DMS114 treated with DMSO at 0.1 percent for 48 hours (cell line): ENCODE data around the gene FNBP1L.
"Not testable (repeated sequence)": the region's sequence is repeated elsewhere in the genome, so short reads cannot be mapped to it uniquely, and the experiment has no call there.

ENCODE experiments used
- DNase-seq: peaks from one replicate; lab custom pipeline; 2025; ENCODE audit not compliant: unreplicated experiment; lab: John Stamatoyannopoulos, UW

Gene FNBP1L

DNA sequence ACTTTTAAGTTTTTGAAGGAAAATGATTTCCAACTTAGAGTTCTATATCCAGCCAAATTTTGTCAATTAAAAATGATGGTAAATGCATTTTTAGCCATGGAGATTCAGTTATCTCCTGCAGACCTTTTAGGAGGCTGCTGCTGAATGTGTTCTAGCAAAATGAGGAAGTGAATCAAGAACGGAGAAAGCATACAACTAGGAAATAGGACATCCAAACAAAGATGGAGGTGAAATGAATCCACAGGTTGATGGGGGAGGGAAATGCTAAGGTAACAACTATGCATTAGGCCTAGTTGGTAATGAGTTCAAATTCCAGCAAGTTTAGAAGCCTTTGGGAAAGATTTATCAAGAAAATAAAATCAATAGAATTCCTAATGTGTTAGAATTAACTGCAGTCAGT lies 80.5 kb downstream of the FNBP1L start:
- DNase-seq: no peak

- DNase-seq: no peak
Measured at GRCh38 chr1:93531193-93531592, 83.3 kb downstream of the FNBP1L start.

DNA sequence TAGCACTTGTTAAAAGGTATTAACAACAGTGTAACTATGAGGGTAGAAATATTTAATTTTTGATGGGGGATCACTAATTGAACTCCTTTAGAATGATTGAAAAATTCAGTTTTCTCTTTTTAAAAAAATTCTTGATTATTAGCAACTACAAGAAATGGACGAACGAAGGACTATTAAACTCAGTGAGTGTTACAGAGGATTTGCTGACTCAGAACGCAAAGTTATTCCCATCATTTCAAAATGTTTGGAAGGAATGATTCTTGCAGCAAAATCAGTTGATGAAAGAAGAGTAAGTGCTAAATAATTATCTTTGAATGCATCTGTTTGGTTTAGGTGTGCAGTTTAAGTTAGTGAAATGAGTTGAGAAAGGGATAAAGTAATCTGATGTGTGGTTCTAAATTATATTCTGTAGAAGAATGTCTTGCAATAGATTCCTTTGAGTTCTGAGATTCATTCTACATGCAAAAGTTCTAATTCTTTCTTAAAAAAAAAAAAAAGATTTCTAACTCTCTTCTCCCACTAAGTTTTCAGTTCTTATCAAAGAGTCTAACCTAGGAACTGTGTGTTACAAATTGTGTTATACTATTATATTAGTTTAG lies 85.0 kb downstream of the FNBP1L start:
- DNase-seq: no peak

GRCh38 chr1:93533677-93534076 lies 85.8 kb downstream of the FNBP1L start:
- DNase-seq: no peak

DNA sequence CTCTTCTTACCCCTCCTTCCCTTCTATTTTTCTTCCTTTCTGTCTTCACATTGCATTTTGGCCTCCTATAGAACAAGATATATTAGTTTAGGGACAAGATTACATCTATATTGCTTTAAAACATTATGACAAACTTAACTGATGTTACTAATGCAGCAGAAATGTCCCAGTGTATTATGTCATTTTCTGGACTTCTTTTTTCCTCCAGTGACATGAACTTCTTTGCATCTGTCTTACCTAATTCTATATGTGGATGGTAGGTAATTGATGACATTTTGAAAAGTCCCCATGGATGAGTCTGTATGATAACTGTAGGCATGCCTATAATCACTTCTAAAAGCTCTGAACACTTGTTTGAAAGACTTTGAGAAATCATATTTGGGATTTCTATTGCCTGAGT lies 89.5 kb downstream of the FNBP1L start:
- DNase-seq: no peak

DNA sequence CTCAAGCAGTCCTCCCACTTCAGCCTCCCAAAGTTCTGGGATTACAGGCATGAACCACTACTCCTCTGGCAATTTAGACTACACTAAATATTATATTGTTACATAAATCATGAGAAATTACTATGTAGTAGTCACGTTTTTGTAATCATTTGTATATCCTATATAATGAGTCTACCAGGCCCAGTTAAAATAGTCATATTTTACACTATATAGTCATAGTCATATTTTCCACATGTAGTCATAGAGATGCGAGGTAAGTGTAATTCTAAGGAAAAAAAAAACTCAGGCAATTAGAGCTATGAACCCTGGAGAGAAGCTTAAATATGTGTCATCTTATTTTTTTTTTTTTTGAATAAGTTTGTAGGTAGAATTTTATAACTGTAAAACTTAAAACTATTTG lies 90.0 kb downstream of the FNBP1L start:
- no peak for DNase-seq

DNA sequence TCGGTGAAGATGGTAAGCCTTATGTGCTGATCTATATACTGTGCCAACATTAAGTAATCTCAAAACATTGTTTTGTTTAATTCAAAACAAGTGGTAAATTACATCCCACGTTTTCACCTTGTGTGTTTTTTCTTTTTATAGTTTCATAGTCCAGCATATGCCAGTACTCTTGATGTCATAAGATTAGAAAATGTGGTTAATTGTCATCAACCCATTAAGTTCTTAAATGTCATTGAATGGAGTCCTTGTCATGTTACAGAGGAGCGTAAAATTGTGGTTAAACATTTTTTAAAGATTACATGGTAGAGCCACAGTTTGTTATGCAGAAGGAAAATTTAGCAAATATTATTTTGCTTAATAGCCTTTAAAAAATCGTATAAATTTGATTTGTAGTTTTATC lies 93.1 kb downstream of the FNBP1L start:
- no peak for DNase-seq

GRCh38 chr1:93542398-93542797 lies 94.5 kb downstream of the FNBP1L start:
- no peak for DNase-seq

DNA sequence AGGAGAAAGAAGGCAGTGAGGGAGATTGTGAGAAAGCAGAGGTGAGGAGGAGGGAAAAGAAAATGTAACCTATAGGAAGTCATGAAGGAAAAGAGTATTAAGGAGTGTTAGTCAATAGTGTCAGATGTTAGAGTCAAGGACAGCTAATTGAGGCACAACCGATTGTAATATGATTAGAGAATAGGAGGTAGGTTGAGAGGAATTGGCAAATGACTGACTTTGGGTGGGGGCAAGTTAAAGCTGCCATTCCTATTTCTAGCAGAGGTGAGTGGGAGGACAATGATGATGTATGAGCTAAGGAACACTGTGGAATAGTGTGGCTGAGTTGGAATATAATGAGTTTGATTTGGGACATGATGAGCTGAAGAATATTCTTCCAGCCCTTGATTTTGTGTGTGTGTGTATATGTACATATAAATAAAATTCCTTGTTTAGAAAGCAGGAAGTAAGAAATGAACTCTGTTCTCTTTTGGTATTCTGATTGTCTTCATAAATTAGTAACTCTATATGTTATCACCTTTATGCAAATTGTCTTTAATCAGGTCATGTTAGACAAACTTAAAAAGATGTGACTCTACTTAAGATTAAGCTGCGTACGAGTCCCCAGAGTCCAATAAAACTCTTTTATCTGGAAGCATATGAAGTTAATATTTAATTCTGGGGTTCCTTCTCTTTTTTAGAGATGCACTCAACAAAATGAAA lies 98.4 kb downstream of the FNBP1L start:
- DNase-seq: no peak

- DNase-seq: no peak
Measured at GRCh38 chr1:93549131-93549530, 101.2 kb downstream of the FNBP1L start.

GRCh38 chr1:93549811-93550210 lies 101.9 kb downstream of the FNBP1L start:
- no peak for DNase-seq

DNA sequence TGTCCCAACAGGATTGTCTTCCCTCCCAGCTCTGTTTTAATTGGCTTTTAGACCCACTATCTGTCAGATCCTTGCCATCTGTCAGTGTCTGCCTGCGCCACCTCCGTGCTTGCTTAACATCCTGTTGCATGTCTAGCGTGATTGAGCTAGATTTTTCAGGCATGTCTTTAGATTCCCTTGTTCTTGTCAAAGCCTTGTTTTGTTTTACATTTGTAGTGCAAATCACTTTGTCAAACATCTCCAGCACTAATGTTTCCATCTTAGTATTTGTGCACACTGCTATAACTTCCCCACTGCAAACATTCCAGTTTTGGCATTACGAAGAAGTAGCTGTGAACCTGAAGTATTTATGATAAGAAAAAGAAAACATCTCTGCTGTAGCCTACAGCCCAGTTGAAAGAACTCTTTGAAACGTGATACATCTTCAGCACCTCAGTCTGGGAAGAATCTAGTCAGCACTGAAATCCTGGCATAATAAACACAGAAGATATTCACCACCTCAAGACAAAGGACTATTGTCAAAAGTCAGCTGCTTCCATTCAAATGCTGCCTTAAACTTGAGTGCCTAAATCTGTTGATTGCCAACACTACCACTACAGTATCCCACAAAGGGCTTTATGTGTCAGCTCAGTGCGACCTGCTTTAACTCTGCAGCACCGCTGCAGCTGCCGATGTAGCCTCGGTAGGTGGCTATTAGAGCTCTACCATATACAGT lies 105.0 kb downstream of the FNBP1L start:
- no peak for DNase-seq

DNA sequence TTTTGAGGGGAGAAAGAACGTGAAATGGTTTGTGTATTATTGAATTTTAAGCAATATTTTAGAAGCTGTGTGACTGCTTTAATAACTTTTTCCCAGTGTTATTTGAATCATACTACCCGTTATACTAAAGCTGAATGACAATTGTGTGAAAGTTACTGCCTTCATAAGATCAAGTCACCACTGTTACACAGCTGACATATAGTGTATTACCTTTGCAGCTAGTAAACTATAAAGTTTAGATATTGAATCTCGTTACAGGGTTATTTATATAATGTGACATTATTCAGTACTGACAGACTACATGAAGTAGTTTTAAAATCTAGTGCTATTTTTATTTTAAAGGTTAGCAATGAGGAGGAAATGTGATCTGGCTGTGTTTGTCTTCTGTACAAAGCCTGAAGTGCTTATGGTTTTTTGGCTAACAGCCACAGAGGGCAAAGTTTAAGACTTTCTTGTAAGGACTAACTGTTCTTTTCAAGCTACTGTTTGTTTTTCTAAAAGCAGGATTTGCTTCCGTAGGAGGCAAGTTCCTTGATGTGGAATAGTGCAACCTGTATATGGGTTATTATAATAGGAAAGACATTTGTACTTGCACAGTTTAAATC lies 106.1 kb downstream of the FNBP1L start:
- DNase-seq: not testable (repeated sequence)

- no peak for DNase-seq
Measured at GRCh38 chr1:93554883-93555872, 107.3 kb downstream of the FNBP1L start.

DNA sequence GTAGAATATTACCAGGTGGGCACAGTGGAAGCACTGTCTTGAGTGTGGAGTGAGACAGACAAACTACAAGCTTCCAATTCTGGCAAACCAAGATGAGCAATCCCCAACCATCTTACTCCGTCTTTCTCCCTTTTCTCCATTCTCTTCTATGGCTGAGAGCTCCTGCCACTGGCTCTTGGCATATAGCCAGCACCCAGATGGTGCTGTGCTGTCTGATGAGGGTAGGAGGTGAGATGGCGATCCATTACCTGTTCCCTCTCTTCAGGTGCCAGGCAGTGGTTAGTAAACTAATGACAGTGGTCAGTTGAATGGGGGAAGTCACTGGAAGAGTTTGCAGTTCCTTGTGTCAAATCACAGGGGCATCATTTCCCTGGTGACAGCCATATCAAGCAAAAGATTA lies 108.4 kb downstream of the FNBP1L start:
- DNase-seq: no peak

- DNase-seq: no peak
Measured at GRCh38 chr1:93559045-93559444, 111.1 kb downstream of the FNBP1L start.

DNA sequence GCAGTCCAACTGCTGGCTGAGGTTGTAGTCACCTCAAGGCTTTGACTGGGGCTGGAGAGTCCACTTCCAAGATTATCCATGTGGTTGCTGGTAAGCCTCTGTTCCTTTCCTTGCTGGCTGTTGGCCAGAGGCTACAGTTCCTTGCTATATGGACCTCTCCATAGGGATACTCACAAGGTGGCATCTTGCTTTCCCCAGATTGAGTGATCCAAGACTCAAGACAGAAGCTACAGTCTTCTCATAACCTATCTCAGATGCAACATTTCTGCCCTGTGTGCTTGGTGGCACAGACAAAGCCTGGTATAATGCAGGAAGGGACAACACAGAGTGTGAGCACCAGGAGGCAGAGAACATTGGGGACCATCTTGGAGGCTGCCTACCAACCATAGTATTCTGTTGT lies 111.8 kb downstream of the FNBP1L start:
- DNase-seq: no peak

- DNase-seq: no peak
Measured at GRCh38 chr1:93565496-93566206, 117.7 kb downstream of the FNBP1L start.

GRCh38 chr1:93566227-93566626 lies 118.3 kb downstream of the FNBP1L start:
- DNase-seq: no peak

GRCh38 chr1:93567255-93567918 lies 119.5 kb downstream of the FNBP1L start:
- DNase-seq: no peak
